GM19239 (cell line): Measurements from ENCODE around the gene TRPM3.
A peak's percentile ranks its signal among the peaks of the same experiment; 100 is the strongest.

Source experiments
- DNase-seq: peaks from one replicate; pipeline ENCODE4 v3.0.0; 2011; ENCODE audit warnings: low spot score; ENCODE audit not compliant: insufficient read length
- FAIRE-seq: peaks from 2 replicates; lab custom pipeline; 2011; peaks lifted over from hg19 to GRCh38; lab: Jason Lieb, UNC

TRPM3 gene

DNA sequence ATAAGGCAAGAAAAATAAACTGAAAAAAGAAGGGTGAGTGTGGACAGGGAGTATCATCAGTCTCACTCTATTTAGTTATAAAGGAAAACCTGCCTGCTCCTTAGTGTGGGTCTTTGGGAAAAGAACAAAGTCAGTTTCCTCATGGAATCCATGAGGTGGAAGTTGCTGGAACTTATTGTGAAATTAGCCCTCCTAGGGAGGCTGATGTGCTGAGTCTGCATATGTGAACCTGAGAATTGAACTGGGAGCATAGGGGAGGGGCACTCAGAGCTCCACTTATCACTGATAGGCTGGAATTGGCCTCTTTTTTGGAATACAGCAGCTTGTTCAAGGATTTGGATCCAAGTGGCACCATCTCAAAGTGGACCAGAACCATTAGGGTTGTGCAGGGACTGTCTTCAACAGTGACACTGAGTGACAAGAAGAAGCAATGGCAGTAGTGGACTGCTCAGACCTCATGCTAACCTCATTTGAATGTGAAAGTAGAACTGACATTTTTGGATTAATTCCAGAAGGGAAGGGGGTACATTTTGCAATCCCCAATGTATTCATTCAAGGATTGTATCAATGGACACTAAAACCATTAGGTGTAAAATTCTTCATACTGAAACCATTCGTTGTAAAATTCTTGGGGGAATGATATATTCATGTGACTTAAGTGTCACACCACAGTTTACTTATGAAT lies 603.4 kb downstream of the TRPM3 start:
- no peak for DNase-seq

DNA sequence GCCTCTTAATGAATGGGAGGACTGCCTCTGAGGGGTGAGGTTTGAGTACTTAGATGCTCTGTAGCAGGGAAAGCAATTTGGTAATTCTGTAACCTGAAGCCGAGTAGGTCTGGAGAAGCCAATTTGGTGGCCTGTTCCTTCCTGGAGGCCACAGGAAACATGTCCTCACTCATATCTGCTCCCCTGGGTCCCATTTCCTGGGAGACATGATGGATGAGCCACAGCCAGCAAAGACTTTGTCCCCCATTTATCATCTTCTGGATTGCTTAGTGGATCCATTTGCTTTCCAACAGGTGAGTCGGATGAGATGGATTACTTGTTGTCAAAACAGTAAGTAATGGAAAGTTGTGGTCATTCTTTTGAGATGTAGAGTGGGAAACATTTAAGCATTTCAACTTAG lies 607.1 kb downstream of the TRPM3 start:
- FAIRE-seq, result no peak
- no peak for DNase-seq

More for the DNA sequence above, 603.4 kb downstream of the TRPM3 start:
- peak; percentile 65 for FAIRE-seq

DNA sequence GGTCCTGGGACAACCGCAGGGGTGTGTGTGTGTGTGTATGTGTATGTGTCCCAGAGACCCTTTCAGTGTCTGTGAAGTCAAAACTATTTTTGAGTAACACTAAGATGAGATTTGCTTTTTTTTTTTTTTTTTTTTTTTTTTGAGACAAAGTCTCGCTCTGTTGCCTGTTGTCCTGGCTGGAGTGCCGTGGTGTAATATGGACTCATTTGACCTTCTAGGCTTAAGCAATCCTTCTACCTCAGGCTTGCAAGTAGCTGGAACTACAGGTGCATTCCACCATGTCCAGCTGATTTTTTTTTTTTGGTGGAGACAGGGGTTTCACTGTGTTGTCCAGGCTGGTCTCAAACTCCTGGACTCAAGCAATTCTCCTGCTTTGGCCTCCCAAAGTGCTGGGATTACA lies 609.6 kb downstream of the TRPM3 start:
- FAIRE-seq, result no peak
- no peak for DNase-seq

DNA sequence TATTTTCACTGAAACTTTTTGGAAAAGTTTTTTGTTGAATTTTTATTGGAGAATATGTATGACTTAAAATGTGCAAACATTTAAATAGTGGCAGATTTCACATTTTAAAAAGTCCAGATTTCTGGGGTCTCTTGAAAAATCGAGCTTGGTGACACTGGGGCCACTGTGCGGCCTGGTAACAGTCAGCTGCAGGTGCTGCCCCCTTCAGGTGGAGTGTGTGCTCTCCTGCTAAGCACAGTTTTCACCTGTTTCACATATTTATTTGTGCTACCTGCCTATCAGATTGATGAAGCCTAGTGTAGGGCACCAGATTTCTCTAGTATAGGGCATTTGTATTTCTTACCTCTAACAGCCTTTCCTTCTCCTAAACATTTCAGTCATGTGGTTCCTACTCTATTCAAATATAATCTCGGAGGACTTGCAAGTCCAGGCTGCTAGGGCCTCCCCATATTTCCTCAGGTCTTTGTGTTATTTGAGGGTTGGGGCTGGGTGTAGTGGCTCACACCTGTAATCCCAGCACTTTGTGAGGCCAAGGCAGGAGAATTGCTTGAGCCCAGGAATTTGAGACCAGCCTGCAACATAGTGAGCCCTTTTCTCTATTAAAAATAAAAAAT lies 611.2 kb downstream of the TRPM3 start:
- peak; percentile 7 for DNase-seq

DNA sequence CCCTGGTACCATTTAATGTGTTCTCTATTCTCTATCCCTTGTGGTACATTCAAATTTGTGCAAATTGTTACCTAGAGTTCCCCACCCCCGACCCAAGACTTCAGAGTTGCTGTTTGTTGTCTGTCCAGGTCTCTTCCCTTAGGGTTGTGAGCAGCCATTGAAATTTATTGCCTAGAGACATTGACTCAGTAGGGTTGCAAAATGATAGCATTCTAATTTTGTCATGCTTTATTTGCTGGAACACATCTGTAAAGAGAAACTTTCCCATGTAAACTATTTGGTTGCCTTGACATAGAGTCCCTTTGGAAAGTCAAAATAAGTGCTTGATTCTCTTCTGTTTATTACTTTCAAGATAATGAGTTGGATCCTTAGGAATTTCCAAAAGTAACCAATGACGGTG lies 615.3 kb downstream of the TRPM3 start:
- DNase-seq (no peak), FAIRE-seq (no peak)

More for the DNA sequence above, 611.2 kb downstream of the TRPM3 start:
- no peak for FAIRE-seq

DNA sequence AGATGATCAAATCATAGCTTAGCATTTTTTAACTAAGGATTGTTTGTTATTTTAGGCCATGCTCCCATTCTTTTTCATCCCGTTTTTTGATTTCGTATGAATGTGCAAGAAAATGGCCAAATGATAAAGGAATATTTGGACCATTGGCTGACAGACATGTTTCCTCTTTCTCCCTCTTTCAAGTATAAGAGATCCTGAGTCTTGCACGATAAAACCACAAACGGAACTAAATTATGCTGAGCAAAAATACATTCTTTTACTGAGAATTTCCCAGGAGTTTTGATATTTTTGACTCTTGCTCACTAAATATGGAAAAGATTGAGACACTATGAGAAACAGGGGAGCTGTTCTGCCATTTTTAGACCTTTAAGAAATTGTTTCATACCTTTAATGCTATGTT lies 616.6 kb downstream of the TRPM3 start:
- FAIRE-seq, result no peak
- DNase-seq, result no peak

DNA sequence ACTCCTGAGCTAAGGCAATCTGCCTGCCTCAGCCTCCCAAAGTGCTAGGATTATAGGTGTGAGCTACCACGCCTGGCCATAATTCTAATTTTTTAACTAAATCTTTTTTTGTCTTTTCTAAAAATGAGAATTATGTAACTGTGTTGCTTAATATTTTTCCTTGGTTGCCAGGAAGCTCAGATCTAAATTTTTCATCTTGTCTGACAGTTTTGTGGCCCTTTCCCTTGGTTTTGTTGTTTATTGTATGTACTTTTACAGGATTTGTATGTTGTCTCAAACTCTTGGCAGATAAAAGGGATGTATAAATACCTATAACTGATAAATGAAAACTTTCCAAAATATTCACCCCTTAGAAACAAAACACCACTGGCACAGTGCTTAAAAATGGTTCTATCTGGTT lies 618.7 kb downstream of the TRPM3 start:
- DNase-seq (no peak), FAIRE-seq (no peak)

DNA sequence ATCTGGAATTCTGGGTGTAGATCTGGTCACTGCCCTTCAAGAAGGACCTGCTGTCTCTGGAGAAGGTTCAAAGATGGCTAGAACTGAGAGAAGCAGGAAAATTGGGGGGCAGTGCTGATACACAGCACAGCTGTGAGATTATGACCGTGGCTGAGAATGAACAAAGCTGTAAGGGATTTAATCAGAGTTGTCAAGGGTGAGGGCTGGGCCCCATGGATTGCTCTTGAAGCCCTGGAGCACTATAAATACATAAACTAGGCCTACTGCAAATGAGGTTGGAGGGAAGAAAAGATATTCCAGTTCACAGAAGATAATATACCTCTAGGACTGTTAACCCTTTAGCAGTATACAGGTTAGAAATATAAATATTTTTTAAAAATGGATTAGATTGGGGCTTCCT lies 620.6 kb downstream of the TRPM3 start:
- DNase-seq (no peak), FAIRE-seq (no peak)

DNA sequence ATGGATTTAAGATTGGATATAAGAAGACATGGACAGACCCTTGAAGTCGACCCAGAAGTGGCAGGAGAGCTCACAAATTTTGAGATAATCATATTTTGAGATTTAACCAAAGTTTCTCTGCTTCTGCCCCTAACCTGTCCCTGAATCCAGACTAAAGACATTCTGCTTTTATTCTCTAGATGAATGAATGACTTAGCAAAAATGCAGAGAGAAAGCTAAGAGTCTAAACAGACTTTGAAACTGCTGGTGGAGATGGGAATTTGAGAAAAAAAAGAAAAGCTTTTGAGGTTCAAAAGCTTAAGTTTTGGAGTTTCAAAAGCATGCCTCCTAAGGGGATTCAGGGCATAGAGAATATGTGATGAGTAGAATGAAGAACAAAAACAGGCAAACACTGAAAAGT lies 621.8 kb downstream of the TRPM3 start:
- no peak for DNase-seq
- FAIRE-seq, result no peak

DNA sequence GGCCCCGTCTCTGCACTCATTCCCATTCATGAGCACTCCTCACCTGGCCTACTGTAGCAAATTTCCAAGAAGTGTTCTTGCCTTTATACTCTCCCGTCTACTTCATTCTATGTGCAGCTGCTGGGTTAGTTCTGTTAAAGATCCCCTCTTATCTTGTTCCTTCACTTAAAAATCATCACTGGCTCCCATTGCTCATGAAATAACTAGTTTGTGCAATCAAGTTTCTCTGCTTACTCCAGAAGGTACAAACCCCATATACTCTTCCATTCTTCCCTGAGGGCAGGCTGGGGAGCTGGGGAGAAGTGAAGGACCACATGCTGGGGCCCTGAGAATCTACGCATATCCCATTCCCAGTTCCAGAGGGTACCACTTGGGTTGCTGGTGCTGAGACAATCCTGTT lies 622.6 kb downstream of the TRPM3 start:
- no peak for FAIRE-seq
- no peak for DNase-seq

DNA sequence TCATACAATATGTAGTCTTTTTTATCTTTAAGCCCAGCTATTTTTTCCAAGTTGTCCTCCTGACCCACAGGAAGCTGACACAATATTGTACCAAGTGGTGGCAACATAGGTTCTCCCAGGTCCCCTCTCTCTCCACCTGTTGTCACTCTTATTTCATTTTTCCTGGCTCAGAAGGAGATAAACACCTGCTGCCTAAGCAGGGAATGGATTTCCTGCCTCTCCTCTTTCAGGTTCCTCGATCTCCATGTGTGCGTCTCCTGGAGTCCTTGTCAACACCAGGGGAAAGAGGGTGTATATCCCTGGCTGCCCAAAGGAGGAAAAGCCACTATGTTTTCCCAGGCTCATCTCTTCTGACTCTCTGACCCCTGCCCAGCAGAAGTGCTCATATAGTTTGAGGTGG lies 625.2 kb downstream of the TRPM3 start:
- FAIRE-seq (no peak), DNase-seq (no peak)

DNA sequence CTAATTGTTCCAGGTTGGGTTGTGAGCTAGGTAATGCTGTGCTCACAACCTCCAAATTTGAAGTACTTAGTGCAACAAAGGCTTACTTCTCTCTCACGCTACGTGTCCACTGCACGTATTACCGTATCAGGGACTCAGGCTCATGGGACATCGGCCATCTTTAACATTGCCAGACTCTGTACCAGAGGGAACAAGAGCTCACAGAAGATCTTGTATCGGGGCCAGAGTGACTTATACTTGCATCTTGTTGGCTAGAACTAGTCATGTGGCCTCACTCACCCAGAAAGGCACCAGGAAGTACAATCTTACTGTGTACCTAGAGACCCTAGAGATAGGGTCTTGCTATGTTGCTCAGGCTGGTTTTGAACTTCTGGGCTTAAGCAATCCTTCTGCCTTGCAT lies 625.9 kb downstream of the TRPM3 start:
- FAIRE-seq (no peak), DNase-seq (no peak)

DNA sequence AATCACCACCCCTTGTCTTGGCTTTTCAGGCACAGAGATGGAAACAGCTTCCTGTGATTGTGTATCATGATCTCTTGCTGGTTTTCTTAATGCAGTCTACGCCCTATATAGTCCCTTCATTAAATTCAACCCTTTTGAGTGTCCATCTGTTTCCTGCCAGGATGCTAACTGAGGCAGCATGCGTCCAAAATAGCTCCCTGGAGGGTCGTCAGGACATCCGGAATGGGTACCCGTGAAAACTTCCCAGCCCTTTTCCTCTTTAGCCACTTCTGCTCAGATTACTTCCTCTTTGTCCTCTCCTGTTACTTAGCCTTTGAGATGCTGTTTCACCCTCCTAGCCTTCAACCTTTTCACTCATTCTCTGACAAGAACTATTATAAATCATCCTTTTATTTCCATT lies 627.2 kb downstream of the TRPM3 start:
- FAIRE-seq (no peak), DNase-seq (no peak)

DNA sequence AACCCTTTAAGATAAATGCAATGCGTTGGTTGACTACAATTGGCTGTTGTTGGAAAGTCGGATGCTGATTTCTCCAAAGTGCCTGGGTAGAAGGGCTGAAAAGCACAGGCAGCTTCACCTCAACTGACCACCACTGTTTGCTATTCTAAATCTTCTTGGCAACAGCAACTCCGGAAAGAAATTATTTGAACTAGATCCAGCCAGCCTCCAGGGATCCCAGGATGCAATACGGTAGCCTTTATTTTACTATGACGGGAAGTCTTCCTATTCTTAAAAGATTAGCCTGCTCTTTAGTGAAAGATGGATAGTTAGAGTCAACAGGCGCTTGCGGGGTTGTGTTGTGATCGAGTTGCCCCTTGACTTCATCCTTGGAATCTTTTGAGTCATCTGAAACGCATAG lies 628.4 kb downstream of the TRPM3 start:
- FAIRE-seq (no peak), DNase-seq (no peak)

DNA sequence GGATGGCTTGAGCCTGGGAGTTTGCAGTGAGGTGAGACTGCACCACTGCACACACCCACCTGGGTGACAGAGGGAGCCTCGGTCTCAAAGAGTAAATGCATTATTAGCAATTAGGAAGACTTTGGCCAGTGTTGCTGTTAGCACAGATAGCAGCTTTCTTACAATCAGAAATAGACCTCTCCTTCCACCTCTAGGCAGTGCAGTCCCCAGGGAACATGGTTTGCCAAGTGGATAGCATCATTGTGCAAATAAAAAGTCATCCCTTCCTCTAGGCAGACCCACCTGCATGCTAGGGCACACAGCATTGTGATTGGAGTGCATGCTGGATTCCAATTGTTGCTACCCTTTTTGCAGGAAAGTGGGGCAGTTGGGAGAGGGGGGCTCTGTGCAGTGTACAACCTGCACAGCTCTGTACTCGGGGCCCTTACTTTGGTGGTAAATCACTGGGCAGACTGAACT lies 629.1 kb downstream of the TRPM3 start:
- FAIRE-seq (no peak), DNase-seq (no peak)

DNA sequence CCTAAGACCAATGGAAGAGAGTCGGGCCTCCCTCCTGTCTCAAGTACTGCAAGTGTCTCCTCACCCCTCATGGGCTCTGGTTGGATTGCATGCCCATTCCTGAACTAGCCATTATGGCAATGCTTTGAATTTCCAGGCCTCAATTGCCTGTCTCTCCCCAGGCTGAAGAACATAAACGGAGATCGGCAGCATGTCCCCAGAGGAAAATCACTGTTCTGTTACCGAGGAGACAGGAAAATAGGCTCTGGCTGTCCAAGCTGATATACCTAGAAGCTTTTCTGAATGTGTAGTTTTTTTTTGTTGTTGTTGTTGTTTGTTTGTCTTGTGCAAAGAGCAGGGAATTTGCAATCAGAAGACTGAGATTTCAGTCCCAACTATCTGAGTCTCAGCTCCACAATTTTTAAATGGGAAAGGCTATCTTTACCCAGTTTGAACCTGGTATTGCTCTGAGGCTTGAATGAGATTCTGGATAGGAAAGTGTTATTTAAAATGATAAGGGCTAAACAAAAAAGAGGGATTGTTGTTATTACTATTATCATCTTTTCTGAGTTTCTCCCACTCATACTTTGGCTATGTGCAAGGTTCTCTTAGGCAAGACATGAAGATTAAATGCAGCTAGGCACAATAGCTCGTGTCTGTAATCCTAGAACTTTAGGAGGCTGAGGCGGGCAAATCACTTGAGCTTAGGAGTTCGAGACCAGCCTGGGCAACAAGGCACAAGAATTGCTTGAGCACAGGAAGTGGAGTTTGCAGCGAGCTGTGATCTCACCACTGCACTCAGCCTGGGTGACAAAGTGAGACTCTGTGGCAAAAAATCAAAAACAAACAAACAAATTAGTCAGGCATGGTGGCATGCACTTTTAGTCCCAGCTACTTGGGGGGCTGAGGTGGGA lies 629.7 kb downstream of the TRPM3 start:
- FAIRE-seq (no peak), DNase-seq (no peak)

DNA sequence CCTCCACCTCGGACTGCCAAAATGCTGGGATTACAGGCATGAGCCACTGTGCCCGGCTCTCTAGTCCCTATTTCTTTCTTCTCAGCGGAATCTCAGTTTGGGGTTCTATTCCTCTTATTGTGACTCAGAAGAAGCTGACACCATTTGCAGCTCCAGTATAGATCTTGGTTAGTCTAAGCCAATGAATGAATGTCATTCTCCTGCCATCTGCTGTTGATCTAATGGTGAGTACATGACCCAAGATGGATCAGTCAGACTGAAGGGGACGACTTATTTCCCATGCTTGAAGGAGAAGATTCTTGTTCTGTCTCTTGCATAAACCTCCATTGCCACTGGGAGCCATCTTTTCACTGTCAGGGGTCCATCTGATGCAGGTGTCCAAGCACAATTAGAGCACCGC lies 630.9 kb downstream of the TRPM3 start:
- FAIRE-seq (no peak), DNase-seq (no peak)

DNA sequence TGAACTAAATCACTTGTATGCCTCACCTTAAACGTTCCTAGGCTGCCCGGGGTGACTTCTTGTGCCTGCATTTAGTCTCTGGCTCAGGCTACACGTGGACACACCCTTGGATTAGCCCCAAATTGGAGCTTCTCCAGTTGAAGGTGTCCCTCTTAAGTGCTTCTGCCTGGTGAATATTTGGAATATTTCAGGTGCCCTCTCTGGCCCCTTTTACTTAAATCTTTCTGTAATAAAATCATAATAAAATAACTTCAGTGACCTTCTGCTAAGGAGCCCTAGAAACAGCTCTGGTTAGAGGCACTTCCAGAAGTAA lies 632.7 kb downstream of the TRPM3 start:
- DNase-seq (no peak), FAIRE-seq (no peak)

DNA sequence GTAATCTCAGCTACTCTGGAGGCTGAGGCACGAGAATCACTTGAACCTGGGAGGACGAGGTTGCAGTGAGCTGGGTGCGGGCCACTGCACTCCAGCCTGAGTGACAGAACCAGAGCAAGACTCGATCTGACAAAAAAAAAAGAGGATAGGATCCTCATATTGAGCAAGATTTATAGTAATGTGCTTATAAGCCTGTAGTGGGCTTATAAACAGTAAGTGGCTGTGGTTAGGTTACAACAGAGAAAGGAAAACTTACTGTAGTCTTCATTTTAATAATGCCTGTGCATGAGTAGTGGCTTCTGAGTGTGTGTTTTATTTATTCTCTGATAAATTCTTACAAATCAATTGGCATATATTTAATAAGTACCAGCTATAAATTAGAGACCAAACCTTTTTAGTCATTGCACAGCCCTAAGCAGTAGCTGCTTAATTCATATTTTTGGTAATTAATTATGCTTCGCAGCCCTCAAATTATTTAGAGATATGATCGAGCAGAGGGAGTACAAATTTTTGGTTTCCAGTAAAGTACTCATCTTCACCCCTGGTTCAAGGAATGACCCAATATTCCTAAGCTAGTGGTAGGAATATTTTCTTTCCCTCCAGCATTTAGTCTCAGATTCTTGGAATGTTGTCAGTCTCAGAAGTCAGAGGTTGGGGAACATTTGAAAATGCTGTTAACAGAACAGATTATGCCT lies 633.2 kb downstream of the TRPM3 start:
- DNase-seq, result no peak
- FAIRE-seq, result no peak

DNA sequence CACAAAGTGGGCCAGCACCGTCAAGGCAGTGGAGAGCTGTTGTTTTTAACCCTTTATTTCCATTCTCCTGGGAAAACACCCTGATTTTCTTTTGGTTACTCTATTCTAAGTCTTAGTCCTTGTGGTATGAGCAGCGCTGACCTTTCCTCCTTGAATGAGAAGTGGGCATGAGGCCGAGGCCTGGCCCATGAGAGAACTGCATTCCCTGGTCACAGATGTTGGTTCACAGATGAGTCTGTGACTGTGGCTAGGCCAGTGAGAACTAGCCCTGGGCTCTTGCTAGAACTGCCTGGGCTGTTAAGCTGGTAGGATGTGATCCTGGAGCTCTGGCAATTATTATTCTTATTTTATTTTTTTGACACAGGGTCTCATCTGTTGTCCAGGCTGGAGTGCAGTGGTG lies 635.3 kb downstream of the TRPM3 start:
- no peak for FAIRE-seq
- no peak for DNase-seq
